Smooth muscle cell of the brain vasculature (primary cell): ENCODE measurements around the gene PROP1.
"Not testable (repeated sequence)": the region's sequence is repeated elsewhere in the genome, so short reads cannot be mapped to it uniquely, and the experiment has no call there.

Experiments
- DNase-seq: peaks from one replicate; pipeline ENCODE4 v3.0.0-alpha.2; 2012; ENCODE audit warnings: low read depth, low spot score

PROP1 gene

DNA sequence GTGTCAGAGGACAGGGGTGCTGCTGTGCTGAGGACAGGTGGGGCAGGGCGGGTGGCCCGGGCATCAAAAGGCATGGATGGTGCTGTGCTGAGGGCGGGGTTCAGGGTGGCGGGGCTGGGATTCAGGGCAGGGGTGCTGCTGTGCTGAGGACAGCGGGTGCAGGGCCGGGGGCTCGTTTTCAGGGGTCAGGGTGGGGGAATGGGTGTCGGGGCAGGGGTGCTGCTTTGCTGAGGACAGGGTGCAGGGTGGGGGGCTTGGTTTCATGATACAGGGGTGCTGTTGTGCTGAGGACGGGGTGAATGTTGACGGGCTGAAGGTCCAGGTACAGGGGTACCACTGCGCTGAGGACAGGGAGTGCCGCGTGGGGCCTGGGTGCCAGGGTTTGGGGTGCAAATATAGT is 50.9 kb downstream of the PROP1 start:
- not testable (repeated sequence) for DNase-seq

GRCh38 chr5:177943805-177944736 is 52.0 kb downstream of the PROP1 start:
- not testable (repeated sequence) for DNase-seq

DNA sequence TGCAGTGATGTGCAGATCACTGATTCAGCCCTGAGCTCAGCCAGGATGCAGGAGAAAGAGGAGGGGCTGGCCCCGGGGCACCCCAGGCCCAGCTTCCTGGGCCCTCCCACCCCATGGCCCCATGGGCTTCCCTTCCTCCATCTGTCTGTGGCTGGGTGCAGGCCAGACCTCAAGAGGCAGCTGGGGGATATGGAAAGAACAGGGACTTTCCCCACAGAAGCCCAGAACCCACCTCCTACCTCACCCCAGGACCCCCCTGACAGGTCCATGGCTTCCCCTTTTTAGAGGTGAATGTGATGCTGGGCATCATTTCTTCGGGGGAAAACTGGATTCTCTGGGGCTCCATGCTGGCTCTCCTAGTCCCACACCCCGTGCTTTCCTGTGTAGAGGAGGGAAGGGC is 53.1 kb downstream of the PROP1 start:
- not testable (repeated sequence) for DNase-seq
